K562 (cell line): Measurements from ENCODE around the gene ASB10. TPM values are rescaled to one million over a fixed set of nuclear protein-coding genes. Genes with fewer than 3 reads are reported as not detected.

Source experiments
- ARID3A ChIP-seq: IDR thresholded peaks from 2 replicates; pipeline ENCODE4 v1.6.1; 2012; ENCODE audit warnings: low read depth, low read length, improper control_type of control experiment, borderline replicate concordance
- CHD4 ChIP-seq: fragments of 200-600 bp; sonication (generic); IDR thresholded peaks from 3 replicates; pipeline ENCODE4 v1.6.1; 2012; ENCODE audit warnings: low read depth, mild to moderate bottlenecking, mixed read lengths, low read length, inconsistent platforms; ENCODE audit not compliant: insufficient read depth, insufficient replicate concordance, poor library complexity, severe bottlenecking
- E2F1 ChIP-seq: sonication (generic); formaldehyde crosslinking; IDR thresholded peaks from 2 replicates; pipeline ENCODE4 v1.8.1; 2023; ENCODE audit warnings: mild to moderate bottlenecking, missing genetic modification reagents, moderate library complexity
- ETV5 ChIP-seq: sonication (generic); formaldehyde crosslinking; IDR thresholded peaks from 2 replicates; pipeline ENCODE4 v1.4.0; 2020; ENCODE audit warnings: low read depth, mild to moderate bottlenecking, missing genetic modification reagents
- HNRNPH1 ChIP-seq: fragments of 200-400 bp; formaldehyde crosslinking; optimal IDR thresholded peaks from 2 replicates; pipeline ENCODE3; 2017; ENCODE audit warnings: low read depth, mild to moderate bottlenecking, low read length, moderate library complexity
- HOXB6 ChIP-seq: fragments of 250-450 bp; sonication (Bioruptor Pico); IDR thresholded peaks from 2 replicates; pipeline ENCODE4 v1.5.1; 2022; ENCODE audit warnings: mild to moderate bottlenecking, borderline replicate concordance
- JUND ChIP-seq, 2 experiments: IDR thresholded peaks; 2 replicates in 1 of 2; 3 replicates in 1 of 2; pipeline ENCODE4 v1.6.1; 2011; ENCODE audit warnings: borderline replicate concordance in 2 of 2, low read depth in 2 of 2, low read length in 2 of 2, improper control_type of control experiment in 1 of 2, missing biosample characterization in 1 of 2, missing genetic modification characterization in 1 of 2, missing genetic modification reagents in 1 of 2
- MCM5 ChIP-seq: fragments of 450-650 bp; IDR thresholded peaks from 2 replicates; pipeline ENCODE4 v1.6.1; 2016; ENCODE audit warnings: low read depth
- NKRF ChIP-seq: fragments of 450-650 bp; IDR thresholded peaks from 2 replicates; pipeline ENCODE4 v1.6.1; 2016; ENCODE audit warnings: borderline replicate concordance
- NR0B1 ChIP-seq: fragments of 450-650 bp; IDR thresholded peaks from one replicate; pipeline ENCODE4 v1.6.1; 2018; ENCODE audit warnings: mild to moderate bottlenecking, moderate library complexity; ENCODE audit not compliant: partially characterized antibody
- NUFIP1 ChIP-seq: fragments of 450-650 bp; IDR thresholded peaks from 2 replicates; pipeline ENCODE4 v1.6.1; 2018; ENCODE audit not compliant: partially characterized antibody
- PML ChIP-seq: IDR thresholded peaks from 2 replicates; pipeline ENCODE4 v1.6.1; 2012; ENCODE audit warnings: low read length, inconsistent platforms
- STAT5A ChIP-seq: IDR thresholded peaks from 2 replicates; pipeline ENCODE4 v1.6.1; 2012; ENCODE audit warnings: low read length, inconsistent platforms, borderline replicate concordance
- TCFL5 ChIP-seq: fragments of 250-450 bp; sonication (Bioruptor Pico); conservative IDR thresholded peaks from 2 replicates; pipeline ENCODE4 v1.6.1; 2021; ENCODE audit warnings: mild to moderate bottlenecking, moderate library complexity, matching md5 sums
- ZHX1 ChIP-seq: fragments of 150-350 bp; conservative IDR thresholded peaks from 2 replicates; pipeline ENCODE4 v1.6.1; 2014; ENCODE audit warnings: low read length
- ZKSCAN1 ChIP-seq: fragments of 150-350 bp; IDR thresholded peaks from 2 replicates; pipeline ENCODE4 v1.6.1; 2016; ENCODE audit warnings: low read depth, low read length
- polyA plus RNA-seq, 8 experiments: library from polyadenylated mRNA; depleted of rRNA in 4 of 8; stranded (reverse) in 5 of 8; unstranded in 3 of 8; fragments of >200 nt; fragmentation: Nextera tagmentation in 2 of 8; fragmentation: Illumina TruSeq in 1 of 8; extraction: Ambion mirVana in 2 of 8; extraction: Trizol in 1 of 8; gene quantifications; 2 replicates each; pipeline versions ENCODE4 v1.2.1 to v1.2.3, GENCODE V29; 2011 to 2014; ENCODE audit warnings: inconsistent platforms in 1 of 8, missing spikeins in 1 of 8
- total RNA-seq, 7 experiments: library from RNA; depleted of rRNA in 6 of 7; stranded (reverse); fragments of >200 nt in 6 of 7; fragmentation: Illumina TruSeq in 2 of 7; extraction: Trizol in 2 of 7; gene quantifications; 2 replicates each; pipeline versions ENCODE4 v1.2.1 to v1.2.3, GENCODE V29; 2011 to 2021; ENCODE audit warnings: low replicate concordance in 1 of 7

Gene ASB10
- total and polyA plus RNA-seq, 9 of the 15 experiments (the other 6 are each of a cell fraction or from before 2014, with no cell fraction given), result not detected

- TF ChIP-seq CHD4 (no peak), JUND (IDR thresholded peaks at IDR 0.05; ENCODE audit: borderline replicate concordance, low read depth, low read length) (no peak), JUND (tag; IDR thresholded peaks at IDR 0.05; ENCODE audit: borderline replicate concordance, low read depth, low read length) (peak; percentile 52; the same call in 2 of the 3 replicates), MCM5 (no peak), ETV5 (CRISPR knock-in tag) (no peak), PML (no peak; the same call in 1 of the 2 replicates), STAT5A (peak; percentile 53; the same call in 1 of the 2 replicates), NUFIP1 (no peak), TCFL5 (CRISPR knock-in tag) (no peak), HNRNPH1 (no peak), E2F1 (CRISPR knock-in tag) (no peak), NKRF (0 out of 2 replicates have a peak, but pooled peaks have one; percentile 19), HOXB6 (CRISPR knock-in tag) (no peak), NR0B1 (no peak), ARID3A (no peak), ZHX1 (no peak), ZKSCAN1 (peak; percentile 82)
Measured at GRCh38 chr7:151228024-151228866, 41.2 kb upstream of the ASB10 start (continued).
